DOHH2 (cell line): ENCODE data around the gene YTHDF1.

ENCODE experiments used
- H3F3A ChIP-seq: fragments of 200-600 bp; sonication (generic), shearing (Covaris generic); 2 replicates; pipeline ENCODE4 v1.6.0; 2016; ENCODE audit warnings: antibody characterized with exemption, mild to moderate bottlenecking; ENCODE audit not compliant: control insufficient read depth, insufficient read depth
- H3K27ac ChIP-seq: fragments of 200-600 bp; sonication (generic); 2 replicates; pipeline ENCODE4 v1.5.1; 2014; ENCODE audit warnings: low read depth, mild to moderate bottlenecking, low read length, moderate library complexity
- H3K27me3 ChIP-seq: fragments of 200-600 bp; sonication (generic); 2 replicates; pipeline ENCODE4 v1.6.1; 2014; ENCODE audit warnings: mild to moderate bottlenecking, low read length, mixed read lengths; ENCODE audit not compliant: control insufficient read depth
- H3K36me3 ChIP-seq: fragments of 200-600 bp; sonication (generic); 2 replicates; pipeline ENCODE4 v1.6.1; 2014; ENCODE audit warnings: mild to moderate bottlenecking, low read length, moderate library complexity, mixed read lengths; ENCODE audit not compliant: control insufficient read depth
- H3K4me1 ChIP-seq: fragments of 200-600 bp; sonication (generic); 2 replicates; pipeline ENCODE4 v1.6.1; 2014; ENCODE audit warnings: mild to moderate bottlenecking, low read length, mixed read lengths; ENCODE audit not compliant: control insufficient read depth
- H3K4me2 ChIP-seq: fragments of 200-600 bp; sonication (generic); 2 replicates; pipeline ENCODE4 v1.6.0; 2014; ENCODE audit warnings: mild to moderate bottlenecking, low read length, moderate library complexity
- H3K4me3 ChIP-seq: fragments of 200-600 bp; sonication (generic); 2 replicates; pipeline ENCODE4 v1.5.1; 2014; ENCODE audit warnings: mild to moderate bottlenecking, low read length, mixed read lengths
- H3K79me2 ChIP-seq: fragments of 200-600 bp; sonication (generic); 2 replicates; pipeline ENCODE4 v1.6.1; 2014; ENCODE audit warnings: mild to moderate bottlenecking, low read length, mixed read lengths; ENCODE audit not compliant: control insufficient read depth
- H3K9me2 ChIP-seq: fragments of 200-600 bp; sonication (generic); replicated peaks from 2 replicates; pipeline ENCODE4 v1.6.1; 2014; ENCODE audit warnings: mild to moderate bottlenecking, low read length, mixed read lengths; ENCODE audit not compliant: control insufficient read depth
- H3K9me3 ChIP-seq: fragments of 200-600 bp; sonication (generic); 2 replicates; pipeline ENCODE4 v1.6.1; 2014; ENCODE audit warnings: antibody characterized with exemption, low read length, mixed read lengths; ENCODE audit not compliant: control insufficient read depth, insufficient read depth
- H4K20me1 ChIP-seq: fragments of 200-600 bp; sonication (generic); 2 replicates; pipeline ENCODE4 v1.6.0; 2014; ENCODE audit warnings: low read depth, mild to moderate bottlenecking, antibody characterized with exemption, low read length, moderate library complexity; ENCODE audit not compliant: control insufficient read depth, insufficient read depth
- CTCF ChIP-seq: fragments of 200-600 bp; sonication (generic); IDR thresholded peaks from one replicate; pipeline ENCODE4 v1.5.1; 2014; ENCODE audit warnings: antibody characterized with exemption, mild to moderate bottlenecking, low read depth, low read length; ENCODE audit not compliant: poor library complexity, severe bottlenecking
- EZH2phosphoT487 ChIP-seq: fragments of 200-600 bp; sonication (generic); IDR thresholded peaks from 2 replicates; pipeline ENCODE4 v1.6.1; 2017; ENCODE audit warnings: borderline replicate concordance, mild to moderate bottlenecking, antibody characterized with exemption, low read length, moderate library complexity, mixed read lengths

The YTHDF1 gene

GRCh38 chr20:63182946-63183415 lies 33.0 kb downstream of the YTHDF1 start:
- no peaks in the 10 kb centered on the region for H4K20me1 ChIP-seq
- H3K79me2 ChIP-seq = no peaks in the 10 kb centered on the region
- no peak overlapping the region for H3K4me2 ChIP-seq
- H3K36me3 ChIP-seq = no peaks in the 10 kb centered on the region
- TF ChIP-seq EZH2phosphoT487 = no peak
- no peak for TF ChIP-seq CTCF
- H3K9me2 ChIP-seq = no peaks in the 10 kb centered on the region
- peaks cover 18% of the 10 kb centered on the region for H3K27me3 ChIP-seq
- H3K4me1 ChIP-seq = peaks cover 3% of the 10 kb centered on the region; the same call in 1 of the 2 replicates
- no peak overlapping the region for H3K27ac ChIP-seq
- no peak overlapping the region for H3K4me3 ChIP-seq
- no peaks in the 10 kb centered on the region for H3F3A ChIP-seq
- peaks cover 8% of the 10 kb centered on the region; the same call in 1 of the 2 replicates for H3K9me3 ChIP-seq

- no peaks in the 10 kb centered on the region for H3K79me2 ChIP-seq
- H3K4me3 ChIP-seq = no peak overlapping the region
- TF ChIP-seq EZH2phosphoT487 = no peak
- no peak for TF ChIP-seq CTCF
- H3K9me2 ChIP-seq = no peaks in the 10 kb centered on the region
- no peaks in the 10 kb centered on the region for H3K36me3 ChIP-seq
- no peak overlapping the region for H3K4me2 ChIP-seq
- H3K9me3 ChIP-seq = peaks cover 8% of the 10 kb centered on the region; the same call in 1 of the 2 replicates
- H3K27me3 ChIP-seq = peaks cover 18% of the 10 kb centered on the region
- no peak overlapping the region for H3K27ac ChIP-seq
- H3F3A ChIP-seq = no peaks in the 10 kb centered on the region
- no peaks in the 10 kb centered on the region for H4K20me1 ChIP-seq
- H3K4me1 ChIP-seq = peaks cover 3% of the 10 kb centered on the region; the same call in 1 of the 2 replicates
These were observed 33.5 kb downstream of the YTHDF1 start for GRCh38 chr20:63182425-63182824.

GRCh38 chr20:63181226-63181625 lies 34.7 kb downstream of the YTHDF1 start:
- no peak overlapping the region for H3K27ac ChIP-seq
- no peak overlapping the region for H3K4me3 ChIP-seq
- H4K20me1 ChIP-seq = no peaks in the 10 kb centered on the region
- no peaks in the 10 kb centered on the region for H3K79me2 ChIP-seq
- peaks cover 8% of the 10 kb centered on the region; the same call in 1 of the 2 replicates for H3K9me3 ChIP-seq
- no peak overlapping the region for H3K4me2 ChIP-seq
- H3K9me2 ChIP-seq = no peaks in the 10 kb centered on the region
- H3K4me1 ChIP-seq = peaks cover 3% of the 10 kb centered on the region; the same call in 1 of the 2 replicates
- peaks cover 21% of the 10 kb centered on the region for H3K27me3 ChIP-seq
- H3F3A ChIP-seq = no peaks in the 10 kb centered on the region
- TF ChIP-seq EZH2phosphoT487 (no peak), CTCF (no peak)
- no peaks in the 10 kb centered on the region for H3K36me3 ChIP-seq
